D721Med (cell line): ENCODE results near the gene PDE6A.

Experiments used
- DNase-seq: peaks from one replicate; pipeline ENCODE4 v3.0.0; 2011; ENCODE audit warnings: low spot score; ENCODE audit not compliant: insufficient read length
- FAIRE-seq: peaks from 2 replicates; lab custom pipeline; 2011; peaks lifted over from hg19 to GRCh38; lab: Jason Lieb, UNC
- CTCF ChIP-seq: IDR thresholded peaks from 2 replicates; pipeline ENCODE4 v1.5.1; 2012; ENCODE audit warnings: mild to moderate bottlenecking, control low read depth; ENCODE audit not compliant: insufficient read depth; ENCODE audit errors: missing control alignments

The PDE6A gene

GRCh38 chr5:149944666-149945065 lies at the start of gene PDE6A:
Gene PDE6A (minus strand): TSS chr5:149944793. CDS start chr5:149944673, 120 bp downstream.
- DNase-seq (peak; percentile 53), FAIRE-seq (peak; percentile 79)
- TF ChIP-seq CTCF, result no peak

- no peak for DNase-seq
- no peak for FAIRE-seq
- TF ChIP-seq CTCF, result no peak
Measured at GRCh38 chr5:149993471-149993870, 48.9 kb upstream of the PDE6A start.

- TF ChIP-seq CTCF, result peak; percentile 98
- FAIRE-seq (peak; percentile 88), DNase-seq (no peak)
Measured at GRCh38 chr5:149990518-149991376, 46.2 kb upstream of the PDE6A start.

- no peak for FAIRE-seq
- no peak for DNase-seq
- TF ChIP-seq CTCF, result no peak
Measured at GRCh38 chr5:149988126-149988525, 43.5 kb upstream of the PDE6A start.

GRCh38 chr5:149982505-149982904 lies 37.9 kb upstream of the PDE6A start:
- DNase-seq, result no peak
- TF ChIP-seq CTCF, result no peak
- peak; percentile 35 for FAIRE-seq

- no peak for TF ChIP-seq CTCF
- FAIRE-seq (no peak), DNase-seq (no peak)
Measured at GRCh38 chr5:149981206-149981605, 36.6 kb upstream of the PDE6A start.

- no peak for DNase-seq
- FAIRE-seq, result no peak
- no peak for TF ChIP-seq CTCF
Measured at GRCh38 chr5:149979896-149980295, 35.3 kb upstream of the PDE6A start.
